K562 (cell line): ENCODE measurements around the gene HSD17B12. TPM values are rescaled to one million over a fixed set of nuclear protein-coding genes. Genes with fewer than 3 reads are reported as not detected.
A peak's percentile ranks its signal among the peaks of the same experiment; 100 is the strongest.

Experiments
- BCL6 ChIP-seq: fragments of 250-450 bp; sonication (Bioruptor Pico); IDR thresholded peaks from 2 replicates; pipeline ENCODE4 v1.4.0; 2020
- CAMTA2 ChIP-seq: fragments of 250-450 bp; sonication (Bioruptor Pico); conservative IDR thresholded peaks from 2 replicates; pipeline ENCODE4 v1.5.1; 2022
- GTF2F1 ChIP-seq: IDR thresholded peaks from 2 replicates; pipeline ENCODE4 v1.6.1; 2011; ENCODE audit warnings: low read depth, low read length, improper control_type of control experiment
- HCFC1 ChIP-seq: IDR thresholded peaks from 2 replicates; pipeline ENCODE4 v1.6.1; 2012; ENCODE audit warnings: low read depth, low read length, improper control_type of control experiment
- HIVEP1 ChIP-seq: fragments of 250-450 bp; sonication (Bioruptor Pico); IDR thresholded peaks from 2 replicates; pipeline ENCODE4 v1.4.0; 2020; ENCODE audit warnings: mild to moderate bottlenecking
- HLTF ChIP-seq: fragments of 450-650 bp; IDR thresholded peaks from 2 replicates; pipeline ENCODE4 v1.6.1; 2016
- ILK ChIP-seq: fragments of 450-650 bp; IDR thresholded peaks from 2 replicates; pipeline ENCODE4 v1.6.1; 2016; ENCODE audit warnings: missing genetic modification characterization, low read depth, mild to moderate bottlenecking, missing compliant biosample characterization, moderate library complexity, borderline replicate concordance
- IRF2 ChIP-seq: sonication (generic); formaldehyde crosslinking; IDR thresholded peaks from 2 replicates; pipeline ENCODE4 v1.8.1; 2022; ENCODE audit warnings: mild to moderate bottlenecking, missing genetic modification reagents
- MCM5 ChIP-seq: fragments of 450-650 bp; IDR thresholded peaks from 2 replicates; pipeline ENCODE4 v1.6.1; 2016; ENCODE audit warnings: low read depth
- MTA1 ChIP-seq: fragments of 450-650 bp; IDR thresholded peaks from 2 replicates; pipeline ENCODE4 v1.6.1; 2017; ENCODE audit warnings: borderline replicate concordance
- NR2C1 ChIP-seq, 2 experiments: fragments of 450-650 bp; IDR thresholded peaks; 2 replicates each; pipeline ENCODE4 v1.6.1; 2017; ENCODE audit warnings: mild to moderate bottlenecking in 2 of 2, antibody characterized with exemption in 1 of 2, inconsistent platforms in 1 of 2, missing compliant biosample characterization in 1 of 2, missing genetic modification characterization in 1 of 2
- POLR2B ChIP-seq: fragments of 450-650 bp; IDR thresholded peaks from 2 replicates; pipeline ENCODE4 v1.6.1; 2018; ENCODE audit warnings: low read depth; ENCODE audit not compliant: partially characterized antibody
- RHOXF2B ChIP-seq: fragments of 250-450 bp; sonication (Bioruptor Pico); conservative IDR thresholded peaks from 2 replicates; pipeline ENCODE4 v1.5.1; 2021
- SIX5 ChIP-seq, 2 experiments: IDR thresholded peaks; 2 replicates each; pipeline ENCODE4 v1.6.1; 2011; ENCODE audit warnings: low read length in 2 of 2, borderline replicate concordance in 1 of 2, low read depth in 1 of 2, mild to moderate bottlenecking in 1 of 2, moderate library complexity in 1 of 2; ENCODE audit not compliant: insufficient read depth in 1 of 2
- ZNF384 ChIP-seq: IDR thresholded peaks from 2 replicates; pipeline ENCODE4 v1.6.1; 2012; ENCODE audit warnings: low read depth, low read length, improper control_type of control experiment
- polyA plus RNA-seq, 8 experiments: library from polyadenylated mRNA; depleted of rRNA in 4 of 8; stranded (reverse) in 5 of 8; unstranded in 3 of 8; fragments of >200 nt; fragmentation: Nextera tagmentation in 2 of 8; fragmentation: Illumina TruSeq in 1 of 8; extraction: Ambion mirVana in 2 of 8; extraction: Trizol in 1 of 8; gene quantifications; 2 replicates each; pipeline versions ENCODE4 v1.2.1 to v1.2.3, GENCODE V29; 2011 to 2014; ENCODE audit warnings: inconsistent platforms in 1 of 8, missing spikeins in 1 of 8
- total RNA-seq, 7 experiments: library from RNA; depleted of rRNA in 6 of 7; stranded (reverse); fragments of >200 nt in 6 of 7; fragmentation: Illumina TruSeq in 2 of 7; extraction: Trizol in 2 of 7; gene quantifications; 2 replicates each; pipeline versions ENCODE4 v1.2.1 to v1.2.3, GENCODE V29; 2011 to 2021; ENCODE audit warnings: low replicate concordance in 1 of 7
- TF ChIP-seq, protein P1 (sequence below), 2 experiments: IDR thresholded peaks in 1 of 2; conservative IDR thresholded peaks in 1 of 2; 2 replicates each; pipeline ENCODE4 v1.6.1; 2016; ENCODE audit warnings: low read depth in 2 of 2, mild to moderate bottlenecking in 1 of 2, missing compliant biosample characterization in 1 of 2, missing genetic modification characterization in 1 of 2, moderate library complexity in 1 of 2
- TF ChIP-seq, protein P2 (sequence below): IDR thresholded peaks from 2 replicates; pipeline ENCODE4 v1.6.1; 2016; ENCODE audit warnings: missing genetic modification characterization, missing compliant biosample characterization
- TF ChIP-seq, protein P3 (sequence below), 3 experiments: fragments of 200-800 bp in 1 of 3; sonication (Bioruptor generic) in 1 of 3; sonication (generic) in 1 of 3; formaldehyde crosslinking in 1 of 3; IDR thresholded peaks; 2 replicates each; pipeline versions ENCODE4 v1.6.1 to v1.8.0; 2016 to 2022; ENCODE audit warnings: mild to moderate bottlenecking in 2 of 3, missing compliant biosample characterization in 2 of 3, missing genetic modification characterization in 2 of 3, missing genetic modification reagents in 1 of 3
- TF ChIP-seq, protein P4 (sequence below): fragments of 250-450 bp; sonication (Bioruptor Pico); IDR thresholded peaks from 2 replicates; pipeline ENCODE4 v1.6.1; 2021; ENCODE audit warnings: mild to moderate bottlenecking
- TF ChIP-seq, protein P5 (sequence below), 2 experiments: IDR thresholded peaks; 2 replicates each; pipeline ENCODE4 v1.6.1; 2011; ENCODE audit warnings: borderline replicate concordance in 1 of 2, control low read depth in 1 of 2, low read depth in 1 of 2, low read length in 1 of 2, mild to moderate bottlenecking in 1 of 2, mixed read lengths in 1 of 2, moderate library complexity in 1 of 2; ENCODE audit not compliant: insufficient read depth in 1 of 2, insufficient read length in 1 of 2, poor library complexity in 1 of 2, severe bottlenecking in 1 of 2; ENCODE audit errors: extremely low read depth in 1 of 2
- TF ChIP-seq, protein P6 (sequence below): sonication (generic); formaldehyde crosslinking; IDR thresholded peaks from 2 replicates; pipeline ENCODE4 v1.9.0; 2022; ENCODE audit warnings: mild to moderate bottlenecking, missing genetic modification reagents

Gene HSD17B12
- total and polyA plus RNA-seq, 9 of the 15 experiments (the other 6 are each of a cell fraction or from before 2014, with no cell fraction given): 9.1 to 34.5 (median 23.3) TPM

DNA sequence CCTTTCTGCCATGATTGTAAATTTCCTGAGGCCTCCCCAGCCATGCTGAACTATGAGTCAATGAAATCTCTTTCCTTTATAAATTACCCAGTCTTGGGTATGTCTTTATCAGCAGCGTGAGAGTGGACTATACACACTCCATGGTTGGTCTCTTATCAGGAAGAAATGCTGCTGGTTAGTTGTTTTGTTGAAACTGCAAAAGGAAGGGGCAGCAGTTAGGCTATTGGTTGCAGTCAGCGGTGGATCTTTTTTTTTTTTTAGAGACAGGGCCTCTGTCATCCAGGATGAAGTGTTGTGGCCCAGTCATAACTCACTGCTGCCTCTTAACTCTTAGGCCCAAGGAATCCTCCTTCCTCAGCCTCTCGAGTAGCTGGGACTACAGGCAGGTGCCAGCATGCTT, 51.7 kb downstream of the HSD17B12 start (continued):
- TF ChIP-seq, protein P1, sequence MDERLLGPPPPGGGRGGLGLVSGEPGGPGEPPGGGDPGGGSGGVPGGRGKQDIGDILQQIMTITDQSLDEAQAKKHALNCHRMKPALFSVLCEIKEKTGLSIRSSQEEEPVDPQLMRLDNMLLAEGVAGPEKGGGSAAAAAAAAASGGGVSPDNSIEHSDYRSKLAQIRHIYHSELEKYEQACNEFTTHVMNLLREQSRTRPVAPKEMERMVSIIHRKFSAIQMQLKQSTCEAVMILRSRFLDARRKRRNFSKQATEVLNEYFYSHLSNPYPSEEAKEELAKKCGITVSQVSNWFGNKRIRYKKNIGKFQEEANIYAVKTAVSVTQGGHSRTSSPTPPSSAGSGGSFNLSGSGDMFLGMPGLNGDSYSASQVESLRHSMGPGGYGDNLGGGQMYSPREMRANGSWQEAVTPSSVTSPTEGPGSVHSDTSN (CRISPR knock-in tag; IDR thresholded peaks at IDR 0.05; ENCODE audit: low read depth): no peak
- TF ChIP-seq, protein P1 (tag; conservative IDR thresholded peaks at IDR 0.05; ENCODE audit: low read depth): 0 out of 2 replicates have a peak, but pooled peaks have one; percentile 21
- TF ChIP-seq HCFC1: no peak
- TF ChIP-seq, protein P2, sequence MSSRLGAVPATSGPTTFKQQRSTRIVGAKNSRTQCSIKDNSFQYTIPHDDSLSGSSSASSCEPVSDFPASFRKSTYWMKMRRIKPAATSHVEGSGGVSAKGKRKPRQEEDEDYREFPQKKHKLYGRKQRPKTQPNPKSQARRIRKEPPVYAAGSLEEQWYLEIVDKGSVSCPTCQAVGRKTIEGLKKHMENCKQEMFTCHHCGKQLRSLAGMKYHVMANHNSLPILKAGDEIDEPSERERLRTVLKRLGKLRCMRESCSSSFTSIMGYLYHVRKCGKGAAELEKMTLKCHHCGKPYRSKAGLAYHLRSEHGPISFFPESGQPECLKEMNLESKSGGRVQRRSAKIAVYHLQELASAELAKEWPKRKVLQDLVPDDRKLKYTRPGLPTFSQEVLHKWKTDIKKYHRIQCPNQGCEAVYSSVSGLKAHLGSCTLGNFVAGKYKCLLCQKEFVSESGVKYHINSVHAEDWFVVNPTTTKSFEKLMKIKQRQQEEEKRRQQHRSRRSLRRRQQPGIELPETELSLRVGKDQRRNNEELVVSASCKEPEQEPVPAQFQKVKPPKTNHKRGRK (tag): no peak
- TF ChIP-seq, protein P3, sequence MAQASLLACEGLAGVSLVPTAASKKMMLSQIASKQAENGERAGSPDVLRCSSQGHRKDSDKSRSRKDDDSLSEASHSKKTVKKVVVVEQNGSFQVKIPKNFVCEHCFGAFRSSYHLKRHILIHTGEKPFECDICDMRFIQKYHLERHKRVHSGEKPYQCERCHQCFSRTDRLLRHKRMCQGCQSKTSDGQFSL (CRISPR knock-in tag; IDR thresholded peaks at IDR 0.05): no peak
- TF ChIP-seq, protein P3 (tag; IDR thresholded peaks at IDR 0.05): no peak
- no peak for TF ChIP-seq MTA1
- TF ChIP-seq GTF2F1: no peak
- TF ChIP-seq MCM5: no peak
- no peak for TF ChIP-seq SIX5 (IDR thresholded peaks at IDR 0.05; ENCODE audit: borderline replicate concordance in 1 of 2, insufficient read depth in 1 of 2, low read depth in 1 of 2, low read length in 2 of 2)
- no peak for TF ChIP-seq IRF2 (CRISPR knock-in tag)
- TF ChIP-seq NR2C1 (IDR thresholded peaks at IDR 0.05): no peak
- TF ChIP-seq NR2C1 (tag; IDR thresholded peaks at IDR 0.05): no peak
- TF ChIP-seq ZNF384: peak; percentile 82
- TF ChIP-seq, protein P4, sequence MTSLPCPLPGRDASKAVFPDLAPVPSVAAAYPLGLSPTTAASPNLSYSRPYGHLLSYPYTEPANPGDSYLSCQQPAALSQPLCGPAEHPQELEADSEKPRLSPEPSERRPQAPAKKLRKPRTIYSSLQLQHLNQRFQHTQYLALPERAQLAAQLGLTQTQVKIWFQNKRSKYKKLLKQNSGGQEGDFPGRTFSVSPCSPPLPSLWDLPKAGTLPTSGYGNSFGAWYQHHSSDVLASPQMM (CRISPR knock-in tag): no peak
- no peak for TF ChIP-seq POLR2B
- TF ChIP-seq BCL6: no peak
- no peak for TF ChIP-seq ILK (tag)
- no peak for TF ChIP-seq HIVEP1 (CRISPR knock-in tag)
- TF ChIP-seq HLTF: no peak
- TF ChIP-seq, protein P5, sequence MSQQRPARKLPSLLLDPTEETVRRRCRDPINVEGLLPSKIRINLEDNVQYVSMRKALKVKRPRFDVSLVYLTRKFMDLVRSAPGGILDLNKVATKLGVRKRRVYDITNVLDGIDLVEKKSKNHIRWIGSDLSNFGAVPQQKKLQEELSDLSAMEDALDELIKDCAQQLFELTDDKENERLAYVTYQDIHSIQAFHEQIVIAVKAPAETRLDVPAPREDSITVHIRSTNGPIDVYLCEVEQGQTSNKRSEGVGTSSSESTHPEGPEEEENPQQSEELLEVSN (IDR thresholded peaks at IDR 0.05; ENCODE audit: borderline replicate concordance in 1 of 2, extremely low read depth in 1 of 2, insufficient read depth in 1 of 2, insufficient read length in 1 of 2, low read depth in 1 of 2, low read length in 1 of 2, poor library complexity in 1 of 2, severe bottlenecking in 1 of 2): no peak
- no peak for TF ChIP-seq CAMTA2 (CRISPR knock-in tag)
- TF ChIP-seq, protein P6, sequence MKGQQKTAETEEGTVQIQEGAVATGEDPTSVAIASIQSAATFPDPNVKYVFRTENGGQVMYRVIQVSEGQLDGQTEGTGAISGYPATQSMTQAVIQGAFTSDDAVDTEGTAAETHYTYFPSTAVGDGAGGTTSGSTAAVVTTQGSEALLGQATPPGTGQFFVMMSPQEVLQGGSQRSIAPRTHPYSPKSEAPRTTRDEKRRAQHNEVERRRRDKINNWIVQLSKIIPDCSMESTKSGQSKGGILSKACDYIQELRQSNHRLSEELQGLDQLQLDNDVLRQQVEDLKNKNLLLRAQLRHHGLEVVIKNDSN (CRISPR knock-in tag): no peak
- TF ChIP-seq RHOXF2B (CRISPR knock-in tag): no peak
